Ramos (cell line): ENCODE results near the gene TNS1.

Source experiments
- in situ Hi-C: fragments of 300-500 bp; cut with MboI; formaldehyde crosslinking; loops from one replicate; pipeline ENCODE4 v1.14.3; 2022; ENCODE audit warnings: low sequenced_read_pairs; ENCODE audit not compliant: unreplicated experiment

The TNS1 gene

GRCh38 chr2:217773539-217773938, 229.3 kb downstream of the TNS1 start:
- in situ Hi-C loops: no loop called here

- in situ Hi-C loops: no loop called here
Observed at GRCh38 chr2:217766356-217766755, 236.4 kb downstream of the TNS1 start.

GRCh38 chr2:217761645-217762277, 241.0 kb downstream of the TNS1 start:
- in situ Hi-C loops: no loop called here

- in situ Hi-C loops: no loop called here
Observed at GRCh38 chr2:217759991-217760390, 242.8 kb downstream of the TNS1 start.

GRCh38 chr2:217757108-217757463, 245.7 kb downstream of the TNS1 start:
- in situ Hi-C loops: no loop called here

- in situ Hi-C loops: no loop called here
Observed at GRCh38 chr2:217756375-217757107, 246.3 kb downstream of the TNS1 start.

- in situ Hi-C loops: no loop called here
Observed at GRCh38 chr2:217755027-217755745, 247.6 kb downstream of the TNS1 start.

GRCh38 chr2:217753460-217754200, 249.2 kb downstream of the TNS1 start:
- in situ Hi-C loops: no loop called here

- in situ Hi-C loops: no loop called here
Observed at GRCh38 chr2:217752714-217753459, 249.9 kb downstream of the TNS1 start.

- in situ Hi-C loops: no loop called here
Observed at GRCh38 chr2:217751952-217752351, 250.8 kb downstream of the TNS1 start.

- in situ Hi-C loops: no loop called here
Observed at GRCh38 chr2:217751192-217751591, 251.6 kb downstream of the TNS1 start.
